Endodermal cell (in vitro differentiated cells): ENCODE data around the gene AXIN2. TPM values are rescaled to one million over a fixed set of nuclear protein-coding genes. Genes with fewer than 3 reads are reported as not detected.

ENCODE experiments used
- DNase-seq: peaks from one replicate; pipeline ENCODE4 v3.0.0-alpha.2; 2017
- H3K27ac ChIP-seq: 2 replicates; pipeline ENCODE4 v1.5.1; 2013; ENCODE audit warnings: mild to moderate bottlenecking, low read depth, low read length, moderate library complexity
- H3K27me3 ChIP-seq: 2 replicates; pipeline ENCODE4 v1.6.1; 2013; ENCODE audit warnings: mild to moderate bottlenecking, low read length, moderate library complexity; ENCODE audit not compliant: insufficient read depth, control insufficient read depth, poor library complexity, severe bottlenecking
- H3K36me3 ChIP-seq: 2 replicates; pipeline ENCODE4 v1.7.0; 2013; ENCODE audit warnings: mild to moderate bottlenecking, low read length, moderate library complexity; ENCODE audit not compliant: control insufficient read depth, insufficient read depth
- H3K4me1 ChIP-seq: one replicate; pipeline ENCODE4 v1.7.0; 2013; ENCODE audit warnings: low read length; ENCODE audit not compliant: control insufficient read depth, insufficient read depth
- H3K4me3 ChIP-seq: 2 replicates; pipeline ENCODE4 v1.5.1; 2013; ENCODE audit warnings: mild to moderate bottlenecking, low read length, moderate library complexity
- H3K9ac ChIP-seq: 2 replicates; pipeline ENCODE4 v1.6.1; 2013; ENCODE audit warnings: mild to moderate bottlenecking, low read length, moderate library complexity; ENCODE audit not compliant: poor library complexity, severe bottlenecking; ENCODE audit errors: extremely low read depth
- H3K9me3 ChIP-seq: 2 replicates; pipeline ENCODE4 v1.6.1; 2013; ENCODE audit warnings: mild to moderate bottlenecking, low read length, moderate library complexity; ENCODE audit not compliant: control insufficient read depth
- H3K27ac Mint-ChIP-seq: 2 replicates; pipeline ENCODE4 v1.8.0; 2020; ENCODE audit warnings: mixed read lengths
- H3K27me3 Mint-ChIP-seq: 2 replicates; pipeline ENCODE4 v1.8.0; 2021; ENCODE audit warnings: mild to moderate bottlenecking, mixed read lengths; ENCODE audit not compliant: insufficient read depth
- H3K36me3 Mint-ChIP-seq: 2 replicates; pipeline ENCODE4 v1.8.0; 2020; ENCODE audit warnings: low read depth, mixed read lengths
- H3K4me1 Mint-ChIP-seq: 2 replicates; pipeline ENCODE4 v1.8.0; 2020; ENCODE audit warnings: mixed read lengths
- H3K4me3 Mint-ChIP-seq: 2 replicates; pipeline ENCODE4 v1.8.0; 2020; ENCODE audit warnings: mild to moderate bottlenecking, moderate library complexity, mixed read lengths
- H3K9me3 Mint-ChIP-seq: 2 replicates; pipeline ENCODE4 v1.8.0; 2020; ENCODE audit warnings: mild to moderate bottlenecking, mixed read lengths
- WGBS, 2 experiments: methylation state at CpG; one replicate each; pipeline versions ENCODE4 v1.1.5 to v1.1.7; 2013; ENCODE audit warnings: missing lambda C conversion rate in 2 of 2, mixed read lengths in 1 of 2; ENCODE audit not compliant: insufficient coverage in 1 of 2, insufficient read length in 1 of 2; 5-methylcytosine and 5-hydroxymethylcytosine counted together
- total RNA-seq, 2 donors: library from RNA; stranded (reverse); fragmentation: NEBNext Ultra II Directional in 1 of 2; extraction: Animal tissue kit (Norgen Biotek cat#: 25700) in 1 of 2; gene quantifications; 2 replicates in 1 of 2; 3 replicates in 1 of 2; pipeline ENCODE4 v1.2.1, GENCODE V29; 2021
- TF ChIP-seq, protein P1 (sequence below): fragments of 200-600 bp; sonication (generic); conservative IDR thresholded peaks from 2 replicates; pipeline ENCODE4 v1.5.0; 2021; ENCODE audit warnings: antibody characterized with exemption, mild to moderate bottlenecking

Gene AXIN2
- total RNA-seq, 2 donors from 2014 or later: 40.1 to 53.2 TPM

DNA sequence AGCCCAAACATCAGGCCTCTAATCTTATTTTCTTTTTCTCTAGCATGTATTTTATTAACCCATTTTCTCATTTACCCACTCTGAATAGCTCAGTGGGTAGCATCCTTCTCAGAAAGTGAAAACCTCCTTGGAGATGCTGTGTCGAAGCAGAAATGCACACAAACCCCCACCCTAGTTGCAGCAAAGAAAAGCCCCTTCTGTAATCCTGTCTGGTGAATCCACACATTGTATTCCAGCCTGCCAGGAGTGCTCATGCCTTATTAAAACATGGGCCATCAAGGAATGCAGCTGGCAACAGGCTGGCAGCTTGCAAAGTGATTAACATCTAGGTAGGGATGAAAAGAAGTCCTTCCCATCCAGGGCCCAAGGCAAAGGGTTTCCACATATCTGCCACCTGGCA lies 39.7 kb upstream of the AXIN2 start:
- H3K9ac ChIP-seq: no peak overlapping the region
- H3K27ac ChIP-seq: peak overlapping the region; percentile 16
- Mint-ChIP-seq H3K27ac (no peak overlapping the region), H3K9me3 (no peaks in the 10 kb centered on the region), H3K4me3 (no peak overlapping the region), H3K4me1 (peaks cover 23% of the 10 kb centered on the region), H3K36me3 (no peaks in the 10 kb centered on the region), H3K27me3 (no peaks in the 10 kb centered on the region)
- H3K9me3 ChIP-seq: no peaks in the 10 kb centered on the region
- DNase-seq: no peak
- H3K4me1 ChIP-seq: peaks cover 3% of the 10 kb centered on the region
- H3K4me3 ChIP-seq: no peak overlapping the region
- H3K36me3 ChIP-seq: no peaks in the 10 kb centered on the region
- WGBS, 2 experiments: 40 to 84% methylated on average over 1 of the region's 1 CpG
- TF ChIP-seq, protein P1, sequence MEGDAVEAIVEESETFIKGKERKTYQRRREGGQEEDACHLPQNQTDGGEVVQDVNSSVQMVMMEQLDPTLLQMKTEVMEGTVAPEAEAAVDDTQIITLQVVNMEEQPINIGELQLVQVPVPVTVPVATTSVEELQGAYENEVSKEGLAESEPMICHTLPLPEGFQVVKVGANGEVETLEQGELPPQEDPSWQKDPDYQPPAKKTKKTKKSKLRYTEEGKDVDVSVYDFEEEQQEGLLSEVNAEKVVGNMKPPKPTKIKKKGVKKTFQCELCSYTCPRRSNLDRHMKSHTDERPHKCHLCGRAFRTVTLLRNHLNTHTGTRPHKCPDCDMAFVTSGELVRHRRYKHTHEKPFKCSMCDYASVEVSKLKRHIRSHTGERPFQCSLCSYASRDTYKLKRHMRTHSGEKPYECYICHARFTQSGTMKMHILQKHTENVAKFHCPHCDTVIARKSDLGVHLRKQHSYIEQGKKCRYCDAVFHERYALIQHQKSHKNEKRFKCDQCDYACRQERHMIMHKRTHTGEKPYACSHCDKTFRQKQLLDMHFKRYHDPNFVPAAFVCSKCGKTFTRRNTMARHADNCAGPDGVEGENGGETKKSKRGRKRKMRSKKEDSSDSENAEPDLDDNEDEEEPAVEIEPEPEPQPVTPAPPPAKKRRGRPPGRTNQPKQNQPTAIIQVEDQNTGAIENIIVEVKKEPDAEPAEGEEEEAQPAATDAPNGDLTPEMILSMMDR: no peak
- H3K27me3 ChIP-seq: no peaks in the 10 kb centered on the region

DNA sequence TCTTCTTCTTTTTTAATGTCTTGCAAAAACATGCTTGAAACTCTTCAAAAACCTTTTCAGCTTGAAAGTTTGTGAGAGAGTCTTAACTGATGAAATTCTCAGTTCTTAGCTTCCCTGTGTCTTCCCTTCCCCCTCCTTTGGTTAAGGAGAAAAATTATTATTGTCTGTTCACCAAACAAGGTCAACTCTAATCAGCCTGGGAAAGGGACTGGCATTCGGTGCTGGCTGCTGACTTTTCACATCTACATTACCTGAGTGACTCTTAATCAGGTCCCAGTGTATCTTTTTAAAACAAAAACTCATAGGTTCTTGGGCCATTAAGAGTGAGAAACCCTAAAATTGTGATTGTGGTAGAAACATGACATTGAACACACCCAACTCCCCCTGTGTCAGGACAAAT lies 39.1 kb upstream of the AXIN2 start:
- H3K4me1 Mint-ChIP-seq: peaks cover 23% of the 10 kb centered on the region

DNA sequence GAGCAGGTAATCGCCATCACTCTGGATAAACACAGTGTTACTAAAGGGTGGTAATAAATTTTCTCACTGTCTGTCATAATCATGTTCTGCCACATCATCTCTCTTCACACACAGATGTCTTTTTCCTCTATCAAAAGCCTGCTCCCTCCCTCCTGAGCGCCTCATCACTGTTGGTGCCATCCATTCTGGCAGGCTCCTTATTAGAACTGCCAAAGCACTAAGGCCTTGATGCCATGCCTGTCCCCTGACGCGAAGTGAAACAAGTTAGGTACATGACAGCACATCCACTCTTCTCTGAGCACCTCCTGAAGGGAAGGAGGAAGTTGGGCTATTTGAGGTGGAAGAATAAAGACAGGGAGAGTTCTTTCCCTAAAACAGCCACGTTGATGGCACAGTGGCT lies 38.2 kb upstream of the AXIN2 start:
- Histone ChIP-seq H3K36me3 (no peaks in the 10 kb centered on the region), H3K27ac (no peak overlapping the region), H3K4me3 (no peak overlapping the region), H3K9me3 (no peaks in the 10 kb centered on the region), H3K4me1 (peaks cover 4% of the 10 kb centered on the region), H3K27me3 (no peaks in the 10 kb centered on the region), H3K9ac (no peak overlapping the region)
- Mint-ChIP-seq H3K9me3 (no peaks in the 10 kb centered on the region), H3K27ac (no peak overlapping the region), H3K4me3 (no peak overlapping the region), H3K36me3 (no peaks in the 10 kb centered on the region), H3K27me3 (no peaks in the 10 kb centered on the region), H3K4me1 (peaks cover 31% of the 10 kb centered on the region)
- WGBS, 2 experiments: 75 to 88% methylated on average over 2 to 5 of the region's 5 CpGs
- TF ChIP-seq, protein P1: no peak
- DNase-seq: no peak

More for the DNA sequence above, 39.1 kb upstream of the AXIN2 start:
- H3K27me3 ChIP-seq: no peaks in the 10 kb centered on the region
- no peaks in the 10 kb centered on the region for H3K9me3 ChIP-seq
- peaks cover 3% of the 10 kb centered on the region for H3K4me1 ChIP-seq
- WGBS, 2 experiments: 87% methylated on average over 1 of the region's 1 CpG; no CpG with 5 or more reads in 1 of the 2 experiments
- Mint-ChIP-seq H3K4me3 (no peak overlapping the region), H3K27me3 (no peaks in the 10 kb centered on the region), H3K27ac (no peak overlapping the region), H3K36me3 (no peaks in the 10 kb centered on the region), H3K9me3 (no peaks in the 10 kb centered on the region)
- H3K36me3 ChIP-seq: no peaks in the 10 kb centered on the region
- DNase-seq: no peak
- H3K4me3 ChIP-seq: no peak overlapping the region
- peak overlapping the region; percentile 16 for H3K27ac ChIP-seq
- TF ChIP-seq, protein P1: no peak
- no peak overlapping the region for H3K9ac ChIP-seq
